NCI-H82 treated with DMSO at 0.1 percent for 48 hours (cell line): Measurements from ENCODE around the gene TNFRSF11A.

Experiments
- DNase-seq: peaks from one replicate; lab custom pipeline; 2025; ENCODE audit not compliant: unreplicated experiment; lab: John Stamatoyannopoulos, UW

TNFRSF11A gene

GRCh38 chr18:62407660-62408059 is 82.5 kb downstream of the TNFRSF11A start:
- no peak for DNase-seq

- DNase-seq, result no peak
These were observed 84.7 kb downstream of the TNFRSF11A start for GRCh38 chr18:62409821-62410220.

- no peak for DNase-seq
These were observed 87.3 kb downstream of the TNFRSF11A start for GRCh38 chr18:62412231-62412979.

GRCh38 chr18:62413206-62413605 is 88.1 kb downstream of the TNFRSF11A start:
- no peak for DNase-seq

GRCh38 chr18:62418258-62418657 is 93.1 kb downstream of the TNFRSF11A start:
- no peak for DNase-seq

- DNase-seq, result no peak
These were observed 95.0 kb downstream of the TNFRSF11A start for GRCh38 chr18:62420151-62420512.

- DNase-seq, result no peak
These were observed 95.6 kb downstream of the TNFRSF11A start for GRCh38 chr18:62420513-62421209.

- peak; percentile 84 for DNase-seq
These were observed 100.5 kb downstream of the TNFRSF11A start for GRCh38 chr18:62425465-62426190.

GRCh38 chr18:62426191-62426488 is 101.0 kb downstream of the TNFRSF11A start:
- DNase-seq, result no peak

- no peak for DNase-seq
These were observed 107.1 kb downstream of the TNFRSF11A start for GRCh38 chr18:62432176-62432575.

GRCh38 chr18:62434798-62435197 is 109.7 kb downstream of the TNFRSF11A start:
- DNase-seq, result no peak

- DNase-seq, result no peak
These were observed 110.4 kb downstream of the TNFRSF11A start for GRCh38 chr18:62435435-62436031.

- DNase-seq, result no peak
These were observed 111.6 kb downstream of the TNFRSF11A start for GRCh38 chr18:62436636-62437234.

- no peak for DNase-seq
These were observed 112.3 kb downstream of the TNFRSF11A start for GRCh38 chr18:62437235-62438017.

- DNase-seq, result no peak
These were observed 112.9 kb downstream of the TNFRSF11A start for GRCh38 chr18:62438018-62438329.

- no peak for DNase-seq
These were observed 113.3 kb downstream of the TNFRSF11A start for GRCh38 chr18:62438402-62438801.

- DNase-seq, result no peak
These were observed 113.8 kb downstream of the TNFRSF11A start for GRCh38 chr18:62438866-62439265.
